NCI-H2107 treated with DMSO at 0.1 percent for 48 hours (cell line): Measurements from ENCODE around the gene FOXD4L3.
"Not testable (repeated sequence)": the region's sequence is repeated elsewhere in the genome, so short reads cannot be mapped to it uniquely, and the experiment has no call there.

Experiments used
- DNase-seq: peaks from one replicate; lab custom pipeline; 2025; ENCODE audit not compliant: unreplicated experiment; lab: John Stamatoyannopoulos, UW

FOXD4L3 gene

GRCh38 chr9:68343992-68344391 lies 41.3 kb downstream of the FOXD4L3 start:
- not testable (repeated sequence) for DNase-seq

DNA sequence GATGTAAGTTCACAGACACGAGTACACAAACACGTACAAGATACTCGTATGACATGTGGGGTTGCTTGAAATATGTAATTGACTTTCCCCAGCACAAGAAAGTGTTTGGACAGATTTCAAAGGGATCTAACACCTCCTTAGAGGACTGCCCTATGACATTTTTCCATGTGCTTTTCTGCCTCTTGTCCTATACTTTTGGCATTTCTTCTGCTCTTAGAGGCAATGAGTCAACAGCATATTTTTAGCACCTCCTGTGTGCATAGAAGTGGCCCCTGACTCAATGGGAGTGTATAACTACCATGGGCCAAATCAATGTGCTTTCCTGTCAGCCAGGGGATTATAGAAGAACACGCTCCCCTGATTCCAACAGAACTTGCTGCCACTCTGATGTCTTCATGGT lies 49.0 kb downstream of the FOXD4L3 start:
- DNase-seq = not testable (repeated sequence)
